Hippocampal formation (tissue), 2 donors: Measurements from ENCODE around the gene SPATA31D3.
"Not testable (repeated sequence)": the region's sequence is repeated elsewhere in the genome, so short reads cannot be mapped to it uniquely, and the experiment has no call there.

ENCODE experiments used
- DNase-seq, 2 donors: peaks; one replicate each; lab custom pipeline; 2025; lab: John Stamatoyannopoulos, UW

Gene SPATA31D3

GRCh38 chr9:81943393-81943792, at the start of gene SPATA31D3:
TSS of gene SPATA31D3 (plus strand) at chr9:81943500. CDS start at chr9:81943586, 86 bp downstream.
- DNase-seq = not testable (repeated sequence)

- DNase-seq = no peak
Observed at GRCh38 chr9:81893929-81894328, 49.4 kb upstream of the SPATA31D3 start.

DNA sequence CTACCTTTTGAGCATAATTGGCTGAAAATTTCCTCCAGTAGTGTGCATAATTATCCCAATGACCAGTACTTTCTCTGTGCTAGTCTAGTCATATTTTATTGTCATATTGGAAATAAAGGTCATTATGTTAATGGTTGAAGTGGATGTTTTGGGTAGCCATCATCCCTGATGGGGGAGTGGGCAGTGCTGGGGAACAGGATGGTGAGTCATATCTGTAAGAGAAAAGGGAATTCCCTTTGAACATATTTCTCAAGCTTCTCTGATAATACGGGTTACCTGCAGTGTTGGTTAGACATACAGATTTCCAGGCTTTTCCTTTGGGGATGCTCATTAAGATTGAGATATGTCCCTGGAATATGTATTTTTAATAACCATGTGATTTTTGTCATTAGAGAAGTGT, 48.4 kb upstream of the SPATA31D3 start:
- no peak for DNase-seq

- DNase-seq = no peak
Observed at GRCh38 chr9:81896070-81896469, 47.2 kb upstream of the SPATA31D3 start.

DNA sequence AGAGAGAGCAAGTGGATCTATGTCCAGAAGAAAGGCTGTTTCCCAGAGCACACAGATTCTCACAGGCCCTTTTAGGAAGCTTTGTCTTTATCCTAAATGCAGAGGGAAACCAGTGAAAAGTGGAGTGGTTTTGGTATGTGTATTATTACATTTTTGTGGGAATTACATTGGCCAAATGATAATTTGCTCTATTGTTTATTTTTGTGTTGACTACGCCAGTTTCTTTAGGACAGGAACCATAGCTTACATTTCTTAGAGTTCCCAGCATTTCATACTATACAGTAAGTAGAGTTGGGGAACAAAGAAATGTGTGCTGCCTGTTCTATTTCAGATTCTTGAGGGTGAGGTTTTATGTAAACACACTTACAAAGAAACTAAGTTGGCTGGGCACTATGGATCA, 44.4 kb upstream of the SPATA31D3 start:
- no peak for DNase-seq

DNA sequence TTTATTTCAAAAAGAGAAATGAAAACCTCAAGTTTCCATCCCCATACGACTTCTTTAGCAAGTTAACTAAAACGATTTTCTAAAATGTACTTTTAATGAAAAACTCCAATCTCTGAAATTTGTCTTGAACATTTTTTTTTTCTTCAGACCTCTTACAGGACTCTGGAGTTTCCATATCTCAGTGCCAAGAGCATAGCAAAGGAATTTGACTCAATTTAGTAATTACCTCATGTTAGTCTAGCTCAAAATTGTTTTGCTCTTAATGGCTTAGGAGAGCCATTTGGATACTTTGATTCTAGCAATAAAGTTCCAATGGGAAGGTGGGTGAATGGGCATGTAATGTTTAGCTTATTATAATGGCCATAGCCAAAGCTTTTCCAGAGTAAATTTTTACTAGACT, 41.1 kb upstream of the SPATA31D3 start:
- no peak for DNase-seq

DNA sequence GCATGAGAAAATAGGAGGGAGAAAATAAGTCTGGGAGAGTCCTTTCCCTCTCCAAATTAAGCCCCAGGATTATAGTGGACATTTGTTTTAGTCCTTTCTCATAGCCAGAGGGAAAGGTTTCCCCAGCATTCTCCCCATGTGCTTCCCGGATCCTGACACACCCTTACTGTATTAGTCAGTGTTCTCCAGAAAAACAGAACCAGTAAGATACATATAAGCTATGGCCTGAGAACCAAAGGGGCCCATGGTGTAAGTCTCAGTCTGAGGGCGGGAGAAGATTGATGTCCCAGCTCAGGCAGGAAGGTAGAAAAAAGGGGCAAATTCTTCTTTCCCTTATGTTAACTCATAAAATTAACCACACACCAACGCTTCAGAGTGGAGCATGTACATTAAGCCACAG, 40.7 kb upstream of the SPATA31D3 start:
- no peak for DNase-seq

DNA sequence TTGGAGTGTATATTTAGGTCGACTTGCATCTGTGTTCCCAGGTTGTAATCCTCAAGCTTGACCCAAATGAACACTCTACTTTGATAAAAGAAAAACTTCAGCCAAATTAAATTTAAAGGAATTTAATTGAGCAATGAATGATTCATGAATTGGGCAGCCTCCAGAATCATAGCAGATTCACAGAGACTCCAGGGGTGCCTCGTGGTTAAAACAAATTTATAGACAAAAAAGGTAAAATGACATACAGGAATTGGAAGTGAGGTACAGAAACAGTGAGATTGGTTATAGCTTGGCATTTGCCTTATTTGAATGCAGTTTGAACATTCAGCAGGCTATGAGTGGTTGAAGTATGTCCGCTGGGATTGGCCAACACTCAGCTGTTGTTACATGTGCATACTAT, 36.6 kb upstream of the SPATA31D3 start:
- no peak for DNase-seq

DNA sequence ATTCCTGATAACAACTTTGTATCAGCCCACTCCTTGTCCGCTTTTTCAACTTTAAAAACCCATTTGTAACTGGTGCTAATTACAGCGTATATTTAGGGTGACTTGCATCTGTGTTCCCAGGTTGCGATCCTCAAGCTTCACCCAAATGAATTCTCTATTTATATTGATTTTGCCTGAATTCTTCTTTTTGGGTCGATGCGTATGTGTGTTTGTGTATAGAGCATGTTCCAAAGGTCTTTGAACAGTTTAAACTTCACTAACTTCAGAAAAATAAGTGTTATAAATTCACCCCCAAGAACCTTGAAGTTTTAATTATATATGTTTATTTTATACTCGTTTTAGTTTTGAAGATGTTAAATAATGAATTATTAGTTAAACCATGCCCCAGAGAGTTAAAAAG, 31.2 kb upstream of the SPATA31D3 start:
- no peak for DNase-seq

- no peak for DNase-seq
Observed at GRCh38 chr9:81915801-81916505, 27.3 kb upstream of the SPATA31D3 start.

DNA sequence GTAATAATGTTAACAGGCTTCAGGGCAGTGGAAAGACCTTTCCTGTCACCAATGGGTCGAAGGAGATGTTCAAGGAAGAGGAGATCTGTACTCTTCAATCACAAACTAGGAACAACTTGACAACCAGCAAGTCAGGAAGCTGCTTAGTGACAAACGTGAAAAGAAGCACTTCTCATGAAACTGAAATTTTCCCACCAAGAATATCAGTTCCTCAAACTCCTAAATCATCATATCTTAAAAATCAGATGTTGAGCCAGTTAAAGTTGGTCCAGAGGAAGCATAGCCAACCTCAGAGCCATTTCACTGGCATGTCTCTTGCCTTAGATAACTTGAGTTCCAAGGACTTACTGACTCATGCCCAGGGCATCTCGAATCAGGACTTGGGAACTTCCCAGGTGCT, 24.8 kb upstream of the SPATA31D3 start:
- DNase-seq = not testable (repeated sequence)

- not testable (repeated sequence) for DNase-seq
Observed at GRCh38 chr9:81928305-81928704, 15.0 kb upstream of the SPATA31D3 start, which contains the start of gene SPATA31D4. TSS of gene SPATA31D4 (plus strand) at chr9:81928428. CDS start at chr9:81928514, 86 bp downstream.

- not testable (repeated sequence) for DNase-seq
Observed at GRCh38 chr9:81930147-81930546, 13.2 kb upstream of the SPATA31D3 start.

DNA sequence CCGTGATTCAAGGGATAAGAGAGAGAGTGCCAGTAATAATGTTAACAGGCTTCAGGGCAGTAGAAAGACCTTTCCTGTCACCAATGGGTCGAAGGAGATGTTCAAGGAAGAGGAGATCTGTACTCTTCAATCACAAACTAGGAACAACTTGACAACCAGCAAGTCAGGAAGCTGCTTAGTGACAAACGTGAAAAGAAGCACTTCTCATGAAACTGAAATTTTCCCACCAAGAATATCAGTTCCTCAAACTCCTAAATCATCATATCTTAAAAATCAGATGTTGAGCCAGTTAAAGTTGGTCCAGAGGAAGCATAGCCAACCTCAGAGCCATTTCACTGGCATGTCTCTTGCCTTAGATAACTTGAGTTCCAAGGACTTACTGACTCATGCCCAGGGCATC, 9.8 kb upstream of the SPATA31D3 start:
- DNase-seq = not testable (repeated sequence)

DNA sequence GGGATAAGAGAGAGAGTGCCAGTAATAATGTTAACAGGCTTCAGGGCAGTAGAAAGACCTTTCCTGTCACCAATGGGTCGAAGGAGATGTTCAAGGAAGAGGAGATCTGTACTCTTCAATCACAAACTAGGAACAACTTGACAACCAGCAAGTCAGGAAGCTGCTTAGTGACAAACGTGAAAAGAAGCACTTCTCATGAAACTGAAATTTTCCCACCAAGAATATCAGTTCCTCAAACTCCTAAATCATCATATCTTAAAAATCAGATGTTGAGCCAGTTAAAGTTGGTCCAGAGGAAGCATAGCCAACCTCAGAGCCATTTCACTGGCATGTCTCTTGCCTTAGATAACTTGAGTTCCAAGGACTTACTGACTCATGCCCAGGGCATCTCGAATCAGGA, 5.3 kb downstream of the SPATA31D3 start:
- not testable (repeated sequence) for DNase-seq

GRCh38 chr9:81953096-81953495, 9.8 kb downstream of the SPATA31D3 start:
- no peak for DNase-seq

- no peak for DNase-seq
Observed at GRCh38 chr9:81955625-81956024, 12.3 kb downstream of the SPATA31D3 start.

GRCh38 chr9:81964218-81965171, 21.2 kb downstream of the SPATA31D3 start:
- no peak for DNase-seq

DNA sequence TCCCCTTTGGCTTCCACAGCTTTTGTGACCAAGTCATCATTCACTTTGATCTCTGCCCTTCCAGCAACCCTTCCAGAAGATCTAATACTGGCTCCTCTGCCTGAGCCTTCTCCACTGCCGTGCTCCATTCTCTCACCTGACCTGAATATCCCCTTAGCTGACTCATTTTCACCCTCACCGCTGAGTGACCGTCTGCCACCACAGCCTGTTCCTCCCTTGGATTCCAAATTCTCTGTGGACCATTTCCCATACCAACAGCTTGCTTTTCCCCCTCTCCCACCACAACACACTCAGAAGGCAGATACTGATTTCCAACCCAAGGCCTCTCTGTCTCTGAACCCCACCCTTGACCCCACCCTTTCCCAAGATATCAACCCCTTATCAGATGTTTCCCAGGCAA, 24.7 kb downstream of the SPATA31D3 start:
- DNase-seq = no peak

DNA sequence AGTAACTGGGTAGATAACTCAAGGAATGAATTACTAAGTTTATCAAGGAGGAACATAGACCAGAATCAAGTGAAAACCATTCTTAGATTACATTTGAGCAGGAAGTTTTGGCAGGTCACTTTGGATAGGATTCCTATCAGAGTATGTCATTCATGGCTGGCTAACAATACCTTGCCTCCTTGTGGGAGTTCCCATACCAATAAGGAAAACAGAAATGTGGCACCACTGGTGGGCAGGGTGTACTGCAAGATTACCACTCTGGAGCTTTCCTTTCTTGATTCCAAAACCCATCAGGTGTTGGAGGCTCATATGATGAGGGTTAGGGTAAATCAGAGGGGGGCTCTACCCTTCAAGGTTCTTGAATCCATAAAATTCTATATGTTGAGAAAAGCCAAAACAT, 26.7 kb downstream of the SPATA31D3 start:
- no peak for DNase-seq

- DNase-seq = no peak
Observed at GRCh38 chr9:81971727-81972126, 28.4 kb downstream of the SPATA31D3 start.

DNA sequence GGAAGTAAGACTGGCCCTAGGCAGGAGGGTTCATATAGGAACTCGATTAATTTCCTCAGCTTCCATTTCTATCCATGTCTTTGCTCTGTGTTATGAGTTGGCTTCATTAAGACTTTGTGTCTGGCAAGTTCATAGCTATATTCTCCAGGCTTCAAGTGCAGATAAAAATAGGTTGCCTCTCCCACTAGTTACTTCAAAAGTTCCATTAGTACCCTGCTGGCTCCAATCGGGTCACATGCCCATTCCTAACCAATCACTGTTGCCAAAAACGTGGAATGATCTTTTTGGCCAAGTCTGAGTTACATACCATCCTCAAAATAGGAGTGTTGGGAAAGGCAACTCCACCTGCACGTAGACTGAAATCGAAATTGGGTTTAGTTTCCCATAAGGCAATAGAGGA, 31.5 kb downstream of the SPATA31D3 start:
- DNase-seq = no peak

DNA sequence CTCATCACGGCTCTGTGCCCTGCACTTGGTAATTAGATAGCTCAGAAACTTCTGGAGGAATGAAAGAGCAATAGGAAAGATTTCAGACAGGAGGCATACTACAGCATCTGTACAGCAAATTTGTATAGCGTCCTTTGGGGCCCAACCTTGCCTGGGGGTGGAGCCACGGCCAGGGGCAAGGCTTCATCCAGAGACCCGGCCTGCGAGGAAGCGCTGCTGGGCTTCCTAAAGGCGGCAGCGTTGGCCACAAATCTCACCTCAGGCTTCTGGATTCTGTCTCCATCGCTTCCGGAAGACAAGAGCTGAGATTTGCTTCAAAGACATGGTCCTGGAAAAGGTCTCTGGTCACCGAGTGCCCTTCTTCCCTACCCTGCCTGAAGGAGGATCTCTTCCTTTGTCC, 33.1 kb downstream of the SPATA31D3 start:
- no peak for DNase-seq
